GM12874 (cell line): Measurements from ENCODE around the gene EFR3B.

Experiments
- CTCF ChIP-seq: IDR thresholded peaks from 2 replicates; pipeline ENCODE4 v1.5.1; 2011; ENCODE audit warnings: low read depth, mild to moderate bottlenecking, control low read depth, low read length, moderate library complexity; ENCODE audit not compliant: insufficient read depth

Gene EFR3B

GRCh38 chr2:25119263-25119662, 77.4 kb downstream of the EFR3B start:
- TF ChIP-seq CTCF: no peak

GRCh38 chr2:25122367-25122766, 80.5 kb downstream of the EFR3B start:
- TF ChIP-seq CTCF: no peak

- TF ChIP-seq CTCF: no peak
Observed at GRCh38 chr2:25123682-25124081, 81.8 kb downstream of the EFR3B start.

DNA sequence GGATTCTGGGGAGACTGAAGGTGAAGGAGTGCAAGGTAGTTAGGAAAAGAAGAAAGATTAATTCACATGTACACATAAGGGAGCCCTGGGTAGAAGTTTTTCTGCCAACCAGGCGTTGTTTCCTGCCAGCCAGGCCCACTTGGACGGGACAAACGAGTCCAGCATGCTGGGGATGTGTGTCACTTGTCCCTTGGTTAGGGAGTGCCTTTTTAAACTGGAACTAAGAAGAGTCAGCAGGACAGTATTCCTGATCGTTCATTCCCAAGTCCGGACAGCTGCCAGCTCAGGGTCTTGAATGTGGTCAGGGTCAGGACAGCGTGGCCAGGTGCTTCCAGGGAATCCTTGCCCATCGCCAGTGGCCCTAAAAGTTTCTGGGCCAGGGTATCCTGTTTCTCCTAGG, 83.3 kb downstream of the EFR3B start:
- no peak for TF ChIP-seq CTCF

GRCh38 chr2:25125976-25126375, 84.1 kb downstream of the EFR3B start:
- no peak for TF ChIP-seq CTCF

DNA sequence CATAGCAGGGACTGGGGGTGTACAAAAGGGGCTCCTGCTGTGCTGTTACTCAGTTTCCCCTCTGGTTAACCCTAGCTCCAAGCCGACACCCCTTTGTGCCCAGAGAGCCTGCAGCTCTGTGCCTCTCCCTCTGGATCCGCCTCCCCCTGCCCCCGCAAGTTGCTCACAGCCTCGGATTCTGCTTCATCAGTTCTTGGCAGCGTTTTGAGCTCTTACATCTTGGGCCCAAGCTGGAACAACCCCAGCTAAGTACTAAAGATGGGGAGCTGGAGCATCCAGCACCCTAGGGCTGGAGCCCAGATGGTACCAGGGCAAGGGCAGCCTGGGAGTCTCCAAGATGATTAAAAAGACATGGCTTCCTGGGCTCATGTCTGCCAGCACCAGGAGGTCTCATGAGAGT, 85.8 kb downstream of the EFR3B start:
- no peak for TF ChIP-seq CTCF

GRCh38 chr2:25129901-25130520, 88.1 kb downstream of the EFR3B start:
- TF ChIP-seq CTCF: no peak
